IMR-90 (cell line): ENCODE measurements around the gene SCYGR7. TPM values are rescaled to one million over a fixed set of nuclear protein-coding genes. Genes with fewer than 3 reads are reported as not detected.

Experiments used
- ATAC-seq: fragments of 200-7000 bp; cut with Tn5 transposase; 2 replicates; pipeline ENCODE4 v1.9.1; 2020; ENCODE audit warnings: low read depth, mild to moderate bottlenecking, moderate library complexity
- BruUV-seq: library from RNA; stranded (reverse); fragments of 400-500 nt; replicated peaks from 2 replicates; lab custom pipeline; 2021; lab: Mats Ljungman, UMichigan
- CTCF ChIA-PET: fragments of 300-600 bp; formaldehyde crosslinking; extraction: SDS; loops from one replicate; lab custom pipeline; 2021; ENCODE audit warnings: antibody characterized with exemption; lab: Yijun Ruan, JAX
- POLR2A ChIA-PET: fragments of 300-600 bp; sonication (Branson Sonifier 250); formaldehyde crosslinking; loops from one replicate; lab custom pipeline; 2022; ENCODE audit warnings: antibody characterized with exemption; ENCODE audit not compliant: unreplicated experiment; lab: Charles Lee
- DNase-seq: peaks from one replicate; pipeline ENCODE4 v3.0.0; 2013
- H2AFZ ChIP-seq: replicated peaks from 2 replicates; pipeline ENCODE3; 2013; ENCODE audit warnings: low read length, mild to moderate bottlenecking; ENCODE audit not compliant: poor library complexity
- H2AK5ac ChIP-seq: 2 replicates; pipeline ENCODE4 v1.6.1; 2013; ENCODE audit warnings: low read depth, low read length, inconsistent platforms
- H2AK9ac ChIP-seq: replicated peaks from 2 replicates; pipeline ENCODE3; 2013; ENCODE audit warnings: mild to moderate bottlenecking, low read depth, low read length, moderate library complexity; ENCODE audit not compliant: poor library complexity
- H2BK120ac ChIP-seq: 2 replicates; pipeline ENCODE4 v1.6.1; 2013; ENCODE audit warnings: low read depth, low read length, inconsistent platforms
- H2BK15ac ChIP-seq: 3 replicates; pipeline ENCODE4 v1.6.1; 2013; ENCODE audit warnings: low read depth, low read length, inconsistent platforms
- H2BK20ac ChIP-seq: 2 replicates; pipeline ENCODE4 v1.6.1; 2013; ENCODE audit warnings: low read depth, mild to moderate bottlenecking, inconsistent platforms, low read length, moderate library complexity
- H2BK5ac ChIP-seq: 2 replicates; pipeline ENCODE4 v1.6.1; 2013; ENCODE audit warnings: mild to moderate bottlenecking, low read depth, low read length, inconsistent platforms; ENCODE audit not compliant: poor library complexity, severe bottlenecking
- H3K14ac ChIP-seq: replicated peaks from 2 replicates; pipeline ENCODE4 v1.6.1; 2013; ENCODE audit warnings: low read depth, low read length, inconsistent platforms
- H3K18ac ChIP-seq: 2 replicates; pipeline ENCODE4 v1.6.1; 2013; ENCODE audit warnings: low read depth, low read length, control low read depth
- H3K23ac ChIP-seq: 2 replicates; pipeline ENCODE4 v1.6.1; 2013; ENCODE audit warnings: low read depth, low read length, inconsistent platforms
- H3K27ac ChIP-seq: 2 replicates; pipeline ENCODE4 v1.5.1; 2013; ENCODE audit warnings: mild to moderate bottlenecking, control low read depth, low read length; ENCODE audit not compliant: insufficient read depth
- H3K27me3 ChIP-seq: 2 replicates; pipeline ENCODE4 v1.6.1; 2013; ENCODE audit warnings: low read length; ENCODE audit not compliant: control insufficient read depth, insufficient read depth
- H3K36me3 ChIP-seq: 2 replicates; pipeline ENCODE4 v1.6.1; 2013; ENCODE audit warnings: low read length, mixed read lengths; ENCODE audit not compliant: control insufficient read depth, insufficient read depth
- H3K4ac ChIP-seq: 2 replicates; pipeline ENCODE4 v1.6.1; 2013; ENCODE audit warnings: low read depth, low read length, inconsistent platforms
- H3K4me1 ChIP-seq: 2 replicates; pipeline ENCODE4 v1.6.1; 2013; ENCODE audit warnings: low read length, mixed read lengths; ENCODE audit not compliant: control insufficient read depth, insufficient read depth
- H3K4me2 ChIP-seq: 2 replicates; pipeline ENCODE4 v1.6.1; 2013; ENCODE audit warnings: low read depth, mild to moderate bottlenecking, control low read depth, low read length, moderate library complexity
- H3K4me3 ChIP-seq: 2 replicates; pipeline ENCODE4 v1.5.1; 2013; ENCODE audit warnings: low read depth, mild to moderate bottlenecking, control low read depth, low read length, moderate library complexity; ENCODE audit not compliant: insufficient read depth
- H3K56ac ChIP-seq: 2 replicates; pipeline ENCODE4 v1.6.1; 2013; ENCODE audit warnings: low read length, inconsistent platforms; ENCODE audit not compliant: insufficient read depth; ENCODE audit errors: extremely low read depth
- H3K79me1 ChIP-seq, 2 experiments: 2 replicates each; pipeline ENCODE4 v1.6.1; 2013; ENCODE audit warnings: low read length in 2 of 2, inconsistent platforms in 1 of 2, low read depth in 1 of 2
- H3K9ac ChIP-seq: 2 replicates; pipeline ENCODE4 v1.6.1; 2013; ENCODE audit warnings: low read depth, low read length, control low read depth
- H3K9me1 ChIP-seq: 2 replicates; pipeline ENCODE4 v1.6.1; 2013; ENCODE audit warnings: low read length, inconsistent platforms; ENCODE audit not compliant: insufficient read depth
- H3K9me3 ChIP-seq: 2 replicates; pipeline ENCODE4 v1.6.1; 2013; ENCODE audit warnings: low read length; ENCODE audit not compliant: control insufficient read depth, insufficient read depth
- H4K20me1 ChIP-seq: 2 replicates; pipeline ENCODE4 v1.6.1; 2013; ENCODE audit warnings: low read length, inconsistent platforms; ENCODE audit not compliant: insufficient read depth
- H4K5ac ChIP-seq: 2 replicates; pipeline ENCODE4 v1.6.1; 2013; ENCODE audit warnings: mild to moderate bottlenecking, low read depth, low read length, control low read depth
- H4K8ac ChIP-seq, 2 experiments: 2 replicates each; pipeline ENCODE4 v1.6.1; 2013; ENCODE audit warnings: low read depth in 2 of 2, low read length in 2 of 2, control low read depth in 1 of 2, inconsistent platforms in 1 of 2
- H4K91ac ChIP-seq: 2 replicates; pipeline ENCODE4 v1.6.1; 2013; ENCODE audit warnings: low read depth, low read length, inconsistent platforms; ENCODE audit not compliant: insufficient read depth
- FOS ChIP-seq: fragments of 150-350 bp; IDR thresholded peaks from 2 replicates; pipeline ENCODE4 v1.6.1; 2016; ENCODE audit warnings: low read depth, low read length
- POLR2A ChIP-seq: IDR thresholded peaks from 2 replicates; pipeline ENCODE4 v1.6.1; 2012; ENCODE audit warnings: mild to moderate bottlenecking, low read depth, low read length
- WGBS, 2 experiments: methylation state at CpG; one replicate each; pipeline versions ENCODE4 v1.1.5 to v1.1.7; 2013; ENCODE audit warnings: missing lambda C conversion rate in 2 of 2; ENCODE audit not compliant: insufficient read length in 1 of 2; ENCODE audit errors: extremely low coverage in 2 of 2; 5-methylcytosine and 5-hydroxymethylcytosine counted together
- dilution Hi-C: fragments of 300-500 bp; cut with HindIII; formaldehyde crosslinking; loops from one replicate; pipeline ENCODE4 v1.14.3; 2018; ENCODE audit warnings: low sequenced_read_pairs; ENCODE audit not compliant: unreplicated experiment
- in situ Hi-C: fragments of 300-500 bp; cut with MboI; formaldehyde crosslinking; loops from 3 replicates; pipeline ENCODE4 v1.14.3; 2019; ENCODE audit warnings: low sequenced_read_pairs, inconsistent platforms, mixed read lengths
- intact Hi-C: fragments of 100-400 bp; cut with micrococcal nuclease; formaldehyde crosslinking; loops from 2 replicates; pipeline ENCODE4 v1.10.0; 2022
- microRNA-seq, 2 experiments: library from miRNA; stranded (forward) in 1 of 2; unstranded in 1 of 2; fragments of 10-50 nt in 1 of 2; fragments of <30 nt in 1 of 2; gene quantifications in 1 of 2; microRNA quantifications in 1 of 2; one replicate each; pipeline versions ENCODE3 to v1.1.0; 2013 to 2020; ENCODE audit not compliant: insufficient read depth in 1 of 2, insufficient read length in 1 of 2, unreplicated experiment in 1 of 2
- polyA plus RNA-seq, 3 experiments: library from polyadenylated mRNA; depleted of rRNA; stranded (reverse); fragments of >200 nt; gene quantifications; 2 replicates each; pipeline ENCODE4 v1.2.3, GENCODE V29; 2012; ENCODE audit warnings: low replicate concordance in 1 of 3
- small RNA-seq, 5 experiments: library from RNA; depleted of rRNA; stranded (forward); fragments of <200 nt; gene quantifications; one replicate each; pipeline ENCODE3, GENCODE V24; 2012
- total RNA-seq: library from RNA; depleted of rRNA; stranded (reverse); fragments of >200 nt; gene quantifications from 2 replicates; pipeline ENCODE4 v1.2.3, GENCODE V29; 2012; rRNA removed

SCYGR7 gene
- total and polyA plus RNA-seq, 2 of the 4 experiments (the other 2 are of a cell fraction): not detected

- Histone ChIP-seq H3K9me1 (0 out of 2 replicates have a peak, but pooled peaks cover 3% of the 10 kb centered on the region), H3K14ac (no peak overlapping the region), H2BK5ac (no peak overlapping the region), H2BK15ac (no peak overlapping the region), H2AK9ac (no peak overlapping the region), H2BK20ac (no peak overlapping the region), H3K4me1 (no peaks in the 10 kb centered on the region), H3K27ac (no peak overlapping the region), H3K18ac (no peak overlapping the region), H3K27me3 (no peaks in the 10 kb centered on the region), H3K4me3 (no peak overlapping the region), H3K79me1 (no peaks in the 10 kb centered on the region), H3K36me3 (no peaks in the 10 kb centered on the region), H4K8ac (no peak overlapping the region), H2AFZ (no peak overlapping the region), H3K56ac (no peak overlapping the region), H3K4ac (no peak overlapping the region), H3K9me3 (no peaks in the 10 kb centered on the region), H3K4me2 (no peak overlapping the region), H3K9ac (no peak overlapping the region), H2AK5ac (no peak overlapping the region), H4K20me1 (no peaks in the 10 kb centered on the region), H2BK120ac (no peak overlapping the region), H4K5ac (no peak overlapping the region), H4K91ac (no peak overlapping the region), H3K23ac (no peak overlapping the region)
- in situ Hi-C loops: no loop called here
- DNase-seq (no peak), ATAC-seq (no peak)
- ChIA-PET CTCF (no interaction called here), POLR2A (no interaction called here)
- TF ChIP-seq POLR2A (no peak), FOS (no peak)
- 60 to 100% methylated on average over 1 to 2 of the region's 6 CpGs for WGBS, 2 experiments
- BruUV-seq: no TSS peak
- dilution Hi-C loops: no loop called here
- intact Hi-C loops: no loop called here
Measured at GRCh38 chr2:227774895-227775842, 47.0 kb downstream of the SCYGR7 start.

Small RNA genes lying within 50 kb of the gene (microRNA-seq; reads per million reads assigned to microRNA genes)
- gene RNA5SP121 (ENCODE audit: insufficient read depth, insufficient read length) (not detected), gene SNRPGP8 (ENCODE audit: insufficient read depth, insufficient read length) (not detected)

Small RNA genes lying within 50 kb of the gene (small RNA-seq; reads per million reads assigned to genes)
- 0 to 0.60 (median 0.15) reads per million in 5 experiments for gene RNA5SP121
- 0 reads per million in 5 experiments for gene SNRPGP8

Other genes starting within 250 kb of the SCYGR7 start
- not detected in 2 replicates for gene SCYGR2, start 129.4 kb upstream of the SCYGR7 start, total RNA-seq
- not detected in 2 replicates for gene SCYGR2, start 129.4 kb upstream of the SCYGR7 start, polyA plus RNA-seq (2012; rRNA removed)
- gene SCYGR3, start 113.5 kb upstream of the SCYGR7 start, total RNA-seq: not detected in 2 replicates
- gene SCYGR3, start 113.5 kb upstream of the SCYGR7 start, polyA plus RNA-seq (2012; rRNA removed): not detected in 2 replicates
- gene SCYGR4, start 110.8 kb upstream of the SCYGR7 start, total RNA-seq: not detected in 2 replicates
- gene SCYGR4, start 110.8 kb upstream of the SCYGR7 start, polyA plus RNA-seq (2012; rRNA removed): not detected in 2 replicates
- gene SCYGR5, start 61.5 kb upstream of the SCYGR7 start, total RNA-seq: not detected in 2 replicates
- gene SCYGR5, start 61.5 kb upstream of the SCYGR7 start, polyA plus RNA-seq (2012; rRNA removed): not detected in 2 replicates
- under 0.01 TPM in 1 of 2 replicates, not detected in the other for gene SLC19A3, start 10.3 kb upstream of the SCYGR7 start, total RNA-seq
- not detected in 2 replicates for gene SLC19A3, start 10.3 kb upstream of the SCYGR7 start, polyA plus RNA-seq (2012; rRNA removed)
- gene SCYGR6, start 3.6 kb upstream of the SCYGR7 start, total RNA-seq: not detected in 2 replicates
- not detected in 2 replicates for gene SCYGR6, start 3.6 kb upstream of the SCYGR7 start, polyA plus RNA-seq (2012; rRNA removed)
- gene SCYGR8, start 17.6 kb downstream of the SCYGR7 start, total RNA-seq: not detected in 2 replicates
- not detected in 2 replicates for gene SCYGR8, start 17.6 kb downstream of the SCYGR7 start, polyA plus RNA-seq (2012; rRNA removed)
- not detected in 2 replicates for gene CCL20, start 85.5 kb downstream of the SCYGR7 start, total RNA-seq
- gene CCL20, start 85.5 kb downstream of the SCYGR7 start, polyA plus RNA-seq (2012; rRNA removed): not detected in 2 replicates
- gene DAW1, start 143.3 kb downstream of the SCYGR7 start, total RNA-seq: 1.4 TPM in 2 replicates
- gene DAW1, start 143.3 kb downstream of the SCYGR7 start, polyA plus RNA-seq (2012; rRNA removed): 0.86 and 0.93 TPM in 2 replicates